ENCODE measurements around the gene MED8. TPM values are rescaled to one million over a fixed set of nuclear protein-coding genes. Genes with fewer than 3 reads are reported as not detected.

MED8 gene
- total RNA-seq, 1 donor from 2014 or later, result 37.3 TPM

- Histone ChIP-seq H3K27me3 (no peaks in the 10 kb centered on the region), H3K36me3 (peaks cover 92% of the 10 kb centered on the region), H3K9me3 (no peaks in the 10 kb centered on the region), H3K4me3 (no peak overlapping the region), H3K27ac (no peak overlapping the region), H3K4me1 (no peaks in the 10 kb centered on the region)
- ATAC-seq (peak; percentile 42), DNase-seq (no peak)
- TF ChIP-seq CTCF (IDR thresholded peaks at IDR 0.05), result no peak
- intact Hi-C loops (cut with DNase I), result no loop called here
Observed at GRCh38 chr1:43423672-43424550, 34.3 kb upstream of the MED8 start.

GRCh38 chr1:43422995-43423671 lies 33.5 kb upstream of the MED8 start:
- Histone ChIP-seq H3K27me3 (no peaks in the 10 kb centered on the region), H3K4me3 (no peak overlapping the region), H3K36me3 (peaks cover 92% of the 10 kb centered on the region), H3K4me1 (no peaks in the 10 kb centered on the region), H3K27ac (no peak overlapping the region), H3K9me3 (no peaks in the 10 kb centered on the region)
- TF ChIP-seq CTCF (IDR thresholded peaks at IDR 0.05), result no peak
- ATAC-seq, result peak; percentile 5
- DNase-seq, result no peak
- intact Hi-C loops (cut with DNase I), result no loop called here

GRCh38 chr1:43421976-43422750 lies 32.6 kb upstream of the MED8 start:
- Histone ChIP-seq H3K4me1 (no peaks in the 10 kb centered on the region), H3K36me3 (peaks cover 92% of the 10 kb centered on the region), H3K4me3 (no peak overlapping the region), H3K9me3 (no peaks in the 10 kb centered on the region), H3K27me3 (no peaks in the 10 kb centered on the region), H3K27ac (no peak overlapping the region)
- DNase-seq (no peak), ATAC-seq (no peak)
- intact Hi-C loops (cut with DNase I), result no loop called here
- no peak for TF ChIP-seq CTCF (IDR thresholded peaks at IDR 0.05)

GRCh38 chr1:43421396-43421795 lies 31.8 kb upstream of the MED8 start:
- Histone ChIP-seq H3K4me3 (no peak overlapping the region), H3K27ac (no peak overlapping the region), H3K4me1 (no peaks in the 10 kb centered on the region), H3K36me3 (peaks cover 92% of the 10 kb centered on the region), H3K9me3 (no peaks in the 10 kb centered on the region), H3K27me3 (no peaks in the 10 kb centered on the region)
- ATAC-seq, result no peak
- DNase-seq, result no peak
- intact Hi-C loops (cut with DNase I), result no loop called here
- no peak for TF ChIP-seq CTCF (IDR thresholded peaks at IDR 0.05)

GRCh38 chr1:43420874-43421273 lies 31.3 kb upstream of the MED8 start:
- DNase-seq, result no peak
- peaks cover 92% of the 10 kb centered on the region for H3K36me3 ChIP-seq

More at GRCh38 chr1:43420874-43421273, 31.3 kb upstream of the MED8 start:
- no peak for TF ChIP-seq CTCF (IDR thresholded peaks at IDR 0.05)
- Histone ChIP-seq H3K4me1 (no peaks in the 10 kb centered on the region), H3K4me3 (no peak overlapping the region), H3K27me3 (no peaks in the 10 kb centered on the region), H3K27ac (no peak overlapping the region), H3K9me3 (no peaks in the 10 kb centered on the region)
- intact Hi-C loops (cut with DNase I), result no loop called here
- ATAC-seq, result no peak
